Keratinocyte (primary cell): ENCODE data around the gene ZNF143. TPM values are rescaled to one million over a fixed set of nuclear protein-coding genes. Genes with fewer than 3 reads are reported as not detected.

ENCODE experiments used
- DNase-seq: peaks from one replicate; pipeline ENCODE4 v3.0.0-alpha.2; 2011; ENCODE audit warnings: low read depth, missing footprints, low spot score
- FAIRE-seq: peaks from 2 replicates; lab custom pipeline; 2011; peaks lifted over from hg19 to GRCh38; lab: Jason Lieb, UNC
- H2AFZ ChIP-seq: 2 replicates; pipeline ENCODE4 v1.6.0; 2012; ENCODE audit warnings: low read length, control low read depth, inconsistent platforms; ENCODE audit not compliant: control insufficient read depth
- H3K27ac ChIP-seq: 2 replicates; pipeline ENCODE4 v1.5.1; 2011; ENCODE audit warnings: low read length; ENCODE audit not compliant: control insufficient read depth, insufficient read depth
- H3K27me3 ChIP-seq: 3 replicates; pipeline ENCODE4 v1.6.0; 2011; ENCODE audit warnings: low read length; ENCODE audit not compliant: control insufficient read depth, insufficient read depth; ENCODE audit errors: extremely low read depth
- H3K36me3 ChIP-seq, 2 experiments: 2 replicates in 1 of 2; 3 replicates in 1 of 2; pipeline ENCODE4 v1.5.1; 2011; ENCODE audit warnings: low read length in 2 of 2, mild to moderate bottlenecking in 1 of 2; ENCODE audit not compliant: control insufficient read depth in 2 of 2, insufficient read depth in 2 of 2; ENCODE audit errors: extremely low read depth in 1 of 2
- H3K4me1 ChIP-seq: 3 replicates; pipeline ENCODE4 v1.5.1; 2011; ENCODE audit warnings: low read length; ENCODE audit not compliant: control insufficient read depth, insufficient read depth; ENCODE audit errors: extremely low read depth
- H3K4me2 ChIP-seq: 3 replicates; pipeline ENCODE4 v1.6.0; 2011; ENCODE audit warnings: low read depth, low read length; ENCODE audit not compliant: control insufficient read depth, insufficient read depth; ENCODE audit errors: extremely low read depth
- H3K4me3 ChIP-seq, 3 experiments: fragments of 200-600 bp in 1 of 3; sonication (generic) in 1 of 3; 2 replicates in 2 of 3; 3 replicates in 1 of 3; pipeline ENCODE4 v1.5.1; 2011 to 2016; ENCODE audit warnings: low read length in 3 of 3, mild to moderate bottlenecking in 3 of 3, control low read depth in 2 of 3, inconsistent platforms in 1 of 3, low read depth in 1 of 3, mixed read lengths in 1 of 3, mixed run types in 1 of 3, moderate library complexity in 1 of 3; ENCODE audit not compliant: control insufficient read depth in 2 of 3, insufficient read depth in 2 of 3; ENCODE audit errors: extremely low read depth in 1 of 3
- H3K79me2 ChIP-seq: 2 replicates; pipeline ENCODE4 v1.6.0; 2012; ENCODE audit warnings: low read length; ENCODE audit not compliant: control insufficient read depth, insufficient read depth
- H3K9ac ChIP-seq: 3 replicates; pipeline ENCODE4 v1.6.0; 2011; ENCODE audit warnings: low read length; ENCODE audit not compliant: control insufficient read depth, insufficient read depth; ENCODE audit errors: extremely low read depth
- H3K9me1 ChIP-seq: 3 replicates; pipeline ENCODE4 v1.6.0; 2011; ENCODE audit warnings: low read length; ENCODE audit not compliant: control insufficient read depth, insufficient read depth; ENCODE audit errors: extremely low read depth
- H3K9me3 ChIP-seq: 2 replicates; pipeline ENCODE4 v1.5.1; 2012; ENCODE audit warnings: low read depth, low read length; ENCODE audit not compliant: control insufficient read depth
- H4K20me1 ChIP-seq: 3 replicates; pipeline ENCODE4 v1.6.0; 2011; ENCODE audit warnings: low read length; ENCODE audit not compliant: control insufficient read depth, insufficient read depth; ENCODE audit errors: extremely low read depth
- EZH2 ChIP-seq: IDR thresholded peaks from one replicate; pipeline ENCODE4 v1.6.1; 2012; ENCODE audit warnings: inconsistent platforms, mild to moderate bottlenecking, low read length, moderate library complexity
- dilution Hi-C: fragments of 300-500 bp; cut with MboI; formaldehyde crosslinking; loops from one replicate; pipeline ENCODE4 v1.7.0; 2020; ENCODE audit warnings: low sequenced_read_pairs; ENCODE audit not compliant: extremely low pct_ligation_motif_present
- polyA plus RNA-seq, 5 experiments: library from polyadenylated mRNA; depleted of rRNA in 3 of 5; stranded (reverse) in 3 of 5; stranded (forward) in 1 of 5; unstranded in 1 of 5; fragments of >200 nt; gene quantifications; 1 replicate in 1 of 5; 2 replicates in 3 of 5; 3 replicates in 1 of 5; pipeline versions ENCODE4 v1.2.1 to v1.2.3, GENCODE V29; 2011 to 2012; ENCODE audit warnings: missing spikeins in 2 of 5, low read depth in 1 of 5, low replicate concordance in 1 of 5
- TF ChIP-seq, protein P1 (sequence below), 3 experiments: IDR thresholded peaks in 1 of 3; conservative IDR thresholded peaks in 1 of 3; optimal IDR thresholded peaks in 1 of 3; 2 replicates in 2 of 3; 3 replicates in 1 of 3; pipeline versions ENCODE3 to v1.5.1; 2011; ENCODE audit warnings: low read length in 3 of 3, mild to moderate bottlenecking in 3 of 3, moderate library complexity in 2 of 3, control low read depth in 1 of 3, inconsistent platforms in 1 of 3; ENCODE audit not compliant: insufficient read depth in 2 of 3; ENCODE audit errors: extremely low read depth in 1 of 3

The ZNF143 gene
- polyA plus RNA-seq, 1 donor (not counting 4 experiments of a cell fraction or from before 2014, with no cell fraction given): 32.0 TPM

- Histone ChIP-seq H3K4me1 (peaks cover 43% of the 10 kb centered on the region), H3K9ac (peak overlapping the region; percentile 87), H3K79me2 (peaks cover 53% of the 10 kb centered on the region), H3K27me3 (no peaks in the 10 kb centered on the region), H3K27ac (peak overlapping the region; percentile 95), H3K9me1 (no peaks in the 10 kb centered on the region), H3K36me3 (peaks cover 0 to 8% of the 10 kb centered on the region in 2 experiments), H2AFZ (no peak overlapping the region), H3K9me3 (no peaks in the 10 kb centered on the region), H3K4me3 (peak overlapping the region; percentile 71 to 86 (median 71)), H4K20me1 (no peaks in the 10 kb centered on the region), H3K4me2 (peak overlapping the region; percentile 83)
- no peak for FAIRE-seq
- TF ChIP-seq, protein P1, sequence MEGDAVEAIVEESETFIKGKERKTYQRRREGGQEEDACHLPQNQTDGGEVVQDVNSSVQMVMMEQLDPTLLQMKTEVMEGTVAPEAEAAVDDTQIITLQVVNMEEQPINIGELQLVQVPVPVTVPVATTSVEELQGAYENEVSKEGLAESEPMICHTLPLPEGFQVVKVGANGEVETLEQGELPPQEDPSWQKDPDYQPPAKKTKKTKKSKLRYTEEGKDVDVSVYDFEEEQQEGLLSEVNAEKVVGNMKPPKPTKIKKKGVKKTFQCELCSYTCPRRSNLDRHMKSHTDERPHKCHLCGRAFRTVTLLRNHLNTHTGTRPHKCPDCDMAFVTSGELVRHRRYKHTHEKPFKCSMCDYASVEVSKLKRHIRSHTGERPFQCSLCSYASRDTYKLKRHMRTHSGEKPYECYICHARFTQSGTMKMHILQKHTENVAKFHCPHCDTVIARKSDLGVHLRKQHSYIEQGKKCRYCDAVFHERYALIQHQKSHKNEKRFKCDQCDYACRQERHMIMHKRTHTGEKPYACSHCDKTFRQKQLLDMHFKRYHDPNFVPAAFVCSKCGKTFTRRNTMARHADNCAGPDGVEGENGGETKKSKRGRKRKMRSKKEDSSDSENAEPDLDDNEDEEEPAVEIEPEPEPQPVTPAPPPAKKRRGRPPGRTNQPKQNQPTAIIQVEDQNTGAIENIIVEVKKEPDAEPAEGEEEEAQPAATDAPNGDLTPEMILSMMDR (optimal IDR thresholded peaks at IDR 0.05 in 1 of 3, IDR thresholded peaks at IDR 0.05 in 1 of 3, conservative IDR thresholded peaks at IDR 0.05 in 1 of 3; ENCODE audit: extremely low read depth in 1 of 3, insufficient read depth in 2 of 3, low read length in 3 of 3): no peak
- no peak for TF ChIP-seq EZH2
- DNase-seq: no peak
- dilution Hi-C loops: no loop called here
These were observed 113.2 kb downstream of the ZNF143 start for GRCh38 chr11:9573775-9574621.

GRCh38 chr11:9574622-9575259 lies 113.9 kb downstream of the ZNF143 start:
- Histone ChIP-seq H3K9me3 (no peaks in the 10 kb centered on the region), H3K9ac (peak overlapping the region; percentile 87), H3K27me3 (no peaks in the 10 kb centered on the region), H3K9me1 (no peaks in the 10 kb centered on the region), H3K36me3 (peaks cover 2 to 8% of the 10 kb centered on the region in 2 experiments), H2AFZ (no peak overlapping the region), H4K20me1 (no peaks in the 10 kb centered on the region), H3K79me2 (peaks cover 60% of the 10 kb centered on the region), H3K27ac (peak overlapping the region; percentile 95), H3K4me3 (peak overlapping the region; percentile 71 to 86 (median 71)), H3K4me2 (peak overlapping the region; percentile 83), H3K4me1 (peaks cover 35% of the 10 kb centered on the region)
- TF ChIP-seq, protein P1 (optimal IDR thresholded peaks at IDR 0.05 in 1 of 3, IDR thresholded peaks at IDR 0.05 in 1 of 3, conservative IDR thresholded peaks at IDR 0.05 in 1 of 3; ENCODE audit: extremely low read depth in 1 of 3, insufficient read depth in 2 of 3, low read length in 3 of 3): no peak
- TF ChIP-seq EZH2: no peak
- no peak for FAIRE-seq
- dilution Hi-C loops: no loop called here
- no peak for DNase-seq
